DND-41 (cell line): ENCODE data around the gene ATG14.
A peak's percentile ranks its signal among the peaks of the same experiment; 100 is the strongest.

Source experiments
- ATAC-seq: fragments of 200-7000 bp; cut with Tn5 transposase; 3 replicates; pipeline ENCODE4 v1.9.1; 2021; ENCODE audit warnings: low read depth; ENCODE audit not compliant: insufficient read depth
- DNase-seq: peaks from one replicate; pipeline ENCODE4 v3.0.0-alpha.2; 2020
- H2AFZ ChIP-seq: 2 replicates; pipeline ENCODE4 v1.6.0; 2012; ENCODE audit warnings: low read depth, low read length
- H3K27ac ChIP-seq: 2 replicates; pipeline ENCODE4 v1.5.1; 2012; ENCODE audit warnings: low read length, inconsistent platforms
- H3K27me3 ChIP-seq: fragments of 200-600 bp; sonication (generic); 2 replicates; pipeline ENCODE4 v1.6.0; 2012; ENCODE audit warnings: low read length, mild to moderate bottlenecking, inconsistent platforms; ENCODE audit not compliant: insufficient read depth, poor library complexity
- H3K36me3 ChIP-seq: 2 replicates; pipeline ENCODE4 v1.5.1; 2012; ENCODE audit warnings: low read length, inconsistent platforms; ENCODE audit not compliant: insufficient read depth
- H3K4me1 ChIP-seq: 2 replicates; pipeline ENCODE4 v1.5.1; 2012; ENCODE audit warnings: mild to moderate bottlenecking, low read length; ENCODE audit not compliant: insufficient read depth
- H3K4me2 ChIP-seq: 2 replicates; pipeline ENCODE4 v1.6.0; 2012; ENCODE audit warnings: mild to moderate bottlenecking, moderate library complexity, low read length, inconsistent platforms; ENCODE audit not compliant: insufficient read depth
- H3K4me3 ChIP-seq, 2 experiments: fragments of 200-600 bp in 1 of 2; shearing (Covaris generic) in 1 of 2; 2 replicates each; pipeline ENCODE4 v1.5.1; 2012 to 2016; ENCODE audit warnings: inconsistent platforms in 2 of 2, low read length in 2 of 2, mild to moderate bottlenecking in 2 of 2, low read depth in 1 of 2, moderate library complexity in 1 of 2
- H3K79me2 ChIP-seq: 2 replicates; pipeline ENCODE4 v1.6.0; 2012; ENCODE audit warnings: low read length, inconsistent platforms; ENCODE audit not compliant: insufficient read depth
- H3K9ac ChIP-seq: 2 replicates; pipeline ENCODE4 v1.6.0; 2012; ENCODE audit warnings: low read depth, mild to moderate bottlenecking, inconsistent platforms, low read length, moderate library complexity
- H3K9me3 ChIP-seq: 2 replicates; pipeline ENCODE4 v1.5.1; 2012; ENCODE audit warnings: low read length, moderate library complexity, mild to moderate bottlenecking, inconsistent platforms; ENCODE audit not compliant: insufficient read depth, severe bottlenecking
- H4K20me1 ChIP-seq: 2 replicates; pipeline ENCODE4 v1.6.0; 2012; ENCODE audit warnings: low read length; ENCODE audit not compliant: insufficient read depth
- EZH2 ChIP-seq: IDR thresholded peaks from 3 replicates; pipeline ENCODE4 v1.6.1; 2012; ENCODE audit warnings: borderline replicate concordance, low read depth, mild to moderate bottlenecking, moderate library complexity, low read length, inconsistent platforms; ENCODE audit not compliant: severe bottlenecking
- TF ChIP-seq, protein P1 (sequence below): IDR thresholded peaks from 2 replicates; pipeline ENCODE4 v1.5.1; 2012; ENCODE audit warnings: borderline replicate concordance, low read length, moderate library complexity, mild to moderate bottlenecking; ENCODE audit not compliant: poor library complexity, severe bottlenecking; ENCODE audit errors: extremely low read depth

ATG14 gene

DNA sequence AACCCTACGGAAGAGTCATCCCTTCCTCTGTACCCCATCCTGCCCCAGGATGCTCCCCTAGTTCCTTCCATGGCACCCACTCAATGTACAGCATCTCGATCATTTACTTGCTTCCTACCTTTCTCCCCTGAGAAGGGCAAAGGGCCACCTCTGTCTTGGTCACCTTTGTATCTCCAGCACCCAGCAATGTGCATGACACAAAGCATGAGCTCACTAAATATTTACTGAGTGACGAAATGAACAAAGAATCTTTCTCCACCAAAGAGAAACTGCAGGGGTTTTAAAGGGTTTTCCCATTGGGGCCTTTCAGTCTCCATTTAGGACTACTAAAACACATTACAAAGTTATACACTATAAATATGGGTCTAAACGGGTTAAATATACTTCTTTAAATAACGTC is 30.6 kb downstream of the ATG14 start:
- Histone ChIP-seq H3K9me3 (no peaks in the 10 kb centered on the region), H3K4me3 (no peak overlapping the region), H4K20me1 (no peaks in the 10 kb centered on the region), H3K79me2 (no peaks in the 10 kb centered on the region), H2AFZ (no peak overlapping the region), H3K4me2 (no peak overlapping the region), H3K27me3 (no peaks in the 10 kb centered on the region), H3K27ac (no peak overlapping the region), H3K4me1 (no peaks in the 10 kb centered on the region), H3K9ac (no peak overlapping the region), H3K36me3 (peaks cover 59% of the 10 kb centered on the region)
- no peak for ATAC-seq
- no peak for TF ChIP-seq EZH2
- TF ChIP-seq, protein P1, sequence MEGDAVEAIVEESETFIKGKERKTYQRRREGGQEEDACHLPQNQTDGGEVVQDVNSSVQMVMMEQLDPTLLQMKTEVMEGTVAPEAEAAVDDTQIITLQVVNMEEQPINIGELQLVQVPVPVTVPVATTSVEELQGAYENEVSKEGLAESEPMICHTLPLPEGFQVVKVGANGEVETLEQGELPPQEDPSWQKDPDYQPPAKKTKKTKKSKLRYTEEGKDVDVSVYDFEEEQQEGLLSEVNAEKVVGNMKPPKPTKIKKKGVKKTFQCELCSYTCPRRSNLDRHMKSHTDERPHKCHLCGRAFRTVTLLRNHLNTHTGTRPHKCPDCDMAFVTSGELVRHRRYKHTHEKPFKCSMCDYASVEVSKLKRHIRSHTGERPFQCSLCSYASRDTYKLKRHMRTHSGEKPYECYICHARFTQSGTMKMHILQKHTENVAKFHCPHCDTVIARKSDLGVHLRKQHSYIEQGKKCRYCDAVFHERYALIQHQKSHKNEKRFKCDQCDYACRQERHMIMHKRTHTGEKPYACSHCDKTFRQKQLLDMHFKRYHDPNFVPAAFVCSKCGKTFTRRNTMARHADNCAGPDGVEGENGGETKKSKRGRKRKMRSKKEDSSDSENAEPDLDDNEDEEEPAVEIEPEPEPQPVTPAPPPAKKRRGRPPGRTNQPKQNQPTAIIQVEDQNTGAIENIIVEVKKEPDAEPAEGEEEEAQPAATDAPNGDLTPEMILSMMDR: no peak
- no peak for DNase-seq

DNA sequence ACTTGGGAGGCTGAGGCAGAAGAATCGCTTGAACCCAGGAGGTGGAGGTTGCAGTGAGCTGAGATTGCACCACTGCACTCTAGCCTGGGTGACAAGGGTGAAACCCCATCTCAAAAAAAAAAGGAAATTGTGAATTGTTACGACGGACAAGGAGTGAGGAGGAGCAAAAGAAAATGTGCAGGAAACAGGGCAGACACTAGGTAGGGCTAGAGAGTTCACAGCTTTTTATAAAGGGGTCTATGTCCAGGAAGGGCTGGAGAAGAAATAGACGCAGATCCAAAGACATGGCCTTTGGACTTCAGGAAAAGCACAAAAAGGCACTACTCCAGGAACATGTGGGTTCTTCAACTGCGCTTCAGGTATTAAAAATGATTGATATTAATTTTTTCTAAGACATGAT is 34.4 kb downstream of the ATG14 start:
- no peak overlapping the region for H2AFZ ChIP-seq
- H3K4me3 ChIP-seq: no peak overlapping the region
- no peaks in the 10 kb centered on the region for H3K4me1 ChIP-seq
- H3K27ac ChIP-seq: no peak overlapping the region
- peaks cover 36% of the 10 kb centered on the region for H3K36me3 ChIP-seq
- no peaks in the 10 kb centered on the region for H3K9me3 ChIP-seq
- H3K27me3 ChIP-seq: no peaks in the 10 kb centered on the region
- no peaks in the 10 kb centered on the region for H4K20me1 ChIP-seq
- no peak overlapping the region for H3K9ac ChIP-seq
- H3K4me2 ChIP-seq: no peak overlapping the region
- no peak for TF ChIP-seq EZH2
- TF ChIP-seq, protein P1: no peak
- no peak for DNase-seq
- ATAC-seq: no peak
- no peaks in the 10 kb centered on the region for H3K79me2 ChIP-seq

DNA sequence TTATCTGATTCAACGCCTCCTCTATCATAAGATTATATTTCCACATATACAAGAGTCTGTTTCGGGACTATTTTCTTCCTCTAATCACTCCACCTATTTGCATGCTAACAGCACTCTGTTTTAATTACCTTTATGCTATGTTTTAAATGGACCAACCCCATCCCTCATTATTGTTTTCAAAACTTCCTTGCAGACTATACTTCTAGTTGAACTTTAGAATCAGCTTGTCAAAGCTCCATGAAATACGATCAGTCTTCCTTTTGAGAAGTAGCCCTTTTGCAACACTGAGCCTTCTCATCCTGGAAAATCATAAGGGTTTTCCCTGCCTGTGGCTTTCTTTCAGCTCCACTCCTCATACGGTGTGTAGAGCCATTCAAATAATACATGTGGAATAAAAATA is 36.9 kb downstream of the ATG14 start:
- Histone ChIP-seq H3K9me3 (no peaks in the 10 kb centered on the region), H3K27me3 (no peaks in the 10 kb centered on the region), H3K4me3 (no peak overlapping the region), H2AFZ (no peak overlapping the region), H3K27ac (no peak overlapping the region), H3K9ac (no peak overlapping the region), H3K79me2 (no peaks in the 10 kb centered on the region), H3K36me3 (peaks cover 23% of the 10 kb centered on the region), H4K20me1 (no peaks in the 10 kb centered on the region), H3K4me2 (no peak overlapping the region), H3K4me1 (no peaks in the 10 kb centered on the region)
- no peak for ATAC-seq
- no peak for TF ChIP-seq EZH2
- TF ChIP-seq, protein P1: no peak
- no peak for DNase-seq

DNA sequence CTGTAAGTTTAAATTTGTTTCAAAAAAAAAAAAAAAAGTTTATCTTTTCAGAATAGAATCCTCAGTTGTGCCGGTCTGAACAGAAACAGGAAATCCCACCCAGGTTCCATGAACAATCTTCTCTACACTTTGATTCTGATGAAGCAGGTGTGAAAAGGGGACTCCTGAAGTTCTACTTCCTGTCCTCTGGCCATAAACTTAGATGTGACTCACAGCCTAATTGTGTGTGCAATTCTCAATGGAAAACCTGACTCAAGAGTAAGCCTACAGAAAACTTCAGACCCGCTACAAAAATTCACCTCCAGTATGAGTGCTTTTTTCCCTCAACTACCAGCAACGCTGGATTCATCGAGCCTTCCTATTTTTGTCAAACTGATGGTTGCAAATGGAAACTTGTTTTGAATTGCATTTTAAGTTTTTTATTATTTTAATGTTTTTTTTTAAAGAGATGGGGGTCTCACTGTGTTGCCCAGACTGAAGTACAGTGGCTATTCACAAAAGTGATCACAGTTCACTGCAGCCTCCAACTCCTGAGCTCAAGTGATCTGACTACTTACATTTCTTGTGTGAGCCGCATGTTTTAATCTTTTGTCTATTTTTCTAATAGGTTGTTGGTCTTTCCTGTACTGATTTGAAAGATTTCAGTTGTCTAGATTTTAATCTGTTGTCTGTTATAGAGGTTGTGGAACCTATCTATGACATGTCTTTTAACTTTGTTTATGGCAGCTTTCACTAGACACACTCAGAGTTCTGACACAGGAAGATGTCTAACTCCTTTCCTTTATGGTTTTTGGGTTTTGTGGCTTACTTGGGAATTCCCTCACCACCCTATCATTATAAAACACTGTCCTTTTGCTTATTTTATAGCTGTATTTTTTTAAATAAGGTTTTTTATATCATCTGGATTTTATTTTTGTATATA is 37.6 kb downstream of the ATG14 start:
- TF ChIP-seq, protein P1: no peak
- TF ChIP-seq EZH2: no peak
- no peaks in the 10 kb centered on the region for H3K27me3 ChIP-seq
- H4K20me1 ChIP-seq: no peaks in the 10 kb centered on the region
- no peak overlapping the region for H2AFZ ChIP-seq
- no peak overlapping the region for H3K27ac ChIP-seq
- no peaks in the 10 kb centered on the region for H3K9me3 ChIP-seq
- H3K4me2 ChIP-seq: no peak overlapping the region
- H3K36me3 ChIP-seq: peaks cover 30% of the 10 kb centered on the region
- peak; percentile 39; the same call in 1 of the 3 replicates for ATAC-seq
- H3K79me2 ChIP-seq: no peaks in the 10 kb centered on the region
- H3K4me1 ChIP-seq: no peaks in the 10 kb centered on the region
- no peak for DNase-seq
- H3K9ac ChIP-seq: no peak overlapping the region
- H3K4me3 ChIP-seq: no peak overlapping the region
